ENCODE measurements around the gene PTCD1. TPM values are rescaled to one million over a fixed set of nuclear protein-coding genes. Genes with fewer than 3 reads are reported as not detected.

Gene PTCD1
- total and polyA plus RNA-seq, 2 of the 8 experiments (the other 6 are each of a cell fraction or from before 2014, with no cell fraction given): 7.5 to 7.6 TPM

- TF ChIP-seq POLR2A (IDR thresholded peaks at IDR 0.05; ENCODE audit: control extremely low read depth in 1 of 2, low read depth in 2 of 2, low read length in 2 of 2) (peak; percentile 4 to 81; a peak in 2 of 3 replicates), RNF2 (IDR thresholded peaks at IDR 0.05; ENCODE audit: borderline replicate concordance, low read depth, low read length, missing control alignments, poor library complexity, severe bottlenecking) (no peak), MAFK (IDR thresholded peaks at IDR 0.05; ENCODE audit: low read depth, low read length) (no peak), RFX5 (IDR thresholded peaks at IDR 0.05; ENCODE audit: borderline replicate concordance, low read depth, low read length) (no peak), NANOG (IDR thresholded peaks at IDR 0.05; ENCODE audit: insufficient read depth, low read depth, low read length, poor library complexity, severe bottlenecking) (no peak), CBX5 (IDR thresholded peaks at IDR 0.05; ENCODE audit: low read depth, low read length) (no peak), JUND (IDR thresholded peaks at IDR 0.05; ENCODE audit: low read length) (no peak), TCF12 (IDR thresholded peaks at IDR 0.05; ENCODE audit: low read depth, low read length) (no peak), BACH1 (IDR thresholded peaks at IDR 0.05; ENCODE audit: low read length) (no peak), BCL11A (IDR thresholded peaks at IDR 0.05; ENCODE audit: low read depth in 2 of 2, low read length in 2 of 2) (no peak)
- TF ChIP-seq, protein P1, sequence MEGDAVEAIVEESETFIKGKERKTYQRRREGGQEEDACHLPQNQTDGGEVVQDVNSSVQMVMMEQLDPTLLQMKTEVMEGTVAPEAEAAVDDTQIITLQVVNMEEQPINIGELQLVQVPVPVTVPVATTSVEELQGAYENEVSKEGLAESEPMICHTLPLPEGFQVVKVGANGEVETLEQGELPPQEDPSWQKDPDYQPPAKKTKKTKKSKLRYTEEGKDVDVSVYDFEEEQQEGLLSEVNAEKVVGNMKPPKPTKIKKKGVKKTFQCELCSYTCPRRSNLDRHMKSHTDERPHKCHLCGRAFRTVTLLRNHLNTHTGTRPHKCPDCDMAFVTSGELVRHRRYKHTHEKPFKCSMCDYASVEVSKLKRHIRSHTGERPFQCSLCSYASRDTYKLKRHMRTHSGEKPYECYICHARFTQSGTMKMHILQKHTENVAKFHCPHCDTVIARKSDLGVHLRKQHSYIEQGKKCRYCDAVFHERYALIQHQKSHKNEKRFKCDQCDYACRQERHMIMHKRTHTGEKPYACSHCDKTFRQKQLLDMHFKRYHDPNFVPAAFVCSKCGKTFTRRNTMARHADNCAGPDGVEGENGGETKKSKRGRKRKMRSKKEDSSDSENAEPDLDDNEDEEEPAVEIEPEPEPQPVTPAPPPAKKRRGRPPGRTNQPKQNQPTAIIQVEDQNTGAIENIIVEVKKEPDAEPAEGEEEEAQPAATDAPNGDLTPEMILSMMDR (IDR thresholded peaks at IDR 0.05; ENCODE audit: control extremely low read depth in 1 of 3, insufficient read depth in 1 of 3, low read depth in 1 of 3, low read length in 3 of 3): no peak
- TF ChIP-seq, protein P2, sequence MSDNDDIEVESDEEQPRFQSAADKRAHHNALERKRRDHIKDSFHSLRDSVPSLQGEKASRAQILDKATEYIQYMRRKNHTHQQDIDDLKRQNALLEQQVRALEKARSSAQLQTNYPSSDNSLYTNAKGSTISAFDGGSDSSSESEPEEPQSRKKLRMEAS (IDR thresholded peaks at IDR 0.05): peak; percentile 78
- TF ChIP-seq, protein P3, sequence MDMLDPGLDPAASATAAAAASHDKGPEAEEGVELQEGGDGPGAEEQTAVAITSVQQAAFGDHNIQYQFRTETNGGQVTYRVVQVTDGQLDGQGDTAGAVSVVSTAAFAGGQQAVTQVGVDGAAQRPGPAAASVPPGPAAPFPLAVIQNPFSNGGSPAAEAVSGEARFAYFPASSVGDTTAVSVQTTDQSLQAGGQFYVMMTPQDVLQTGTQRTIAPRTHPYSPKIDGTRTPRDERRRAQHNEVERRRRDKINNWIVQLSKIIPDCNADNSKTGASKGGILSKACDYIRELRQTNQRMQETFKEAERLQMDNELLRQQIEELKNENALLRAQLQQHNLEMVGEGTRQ (IDR thresholded peaks at IDR 0.05; ENCODE audit: low read length): peak; percentile 97
Measured at GRCh38 chr7:99472561-99473314, 34.1 kb upstream of the PTCD1 start, which contains the start of gene ZNF789 (continued).
